ENCODE data around the gene CPLANE2.

The CPLANE2 gene

GRCh38 chr1:16245476-16246196 is 8.7 kb upstream of the CPLANE2 start:
- CTCF ChIA-PET: interaction anchor here (1.4 to 3.4 kb wide), 4 partner anchors 157 to 173 kb away, joined by 7 to 17 read pairs (median 10); partner anchors contain the start of gene FAM131C
- no peak for TF ChIP-seq CTCF (conservative IDR thresholded peaks at IDR 0.05; ENCODE audit: low read depth)
- POLR2A ChIA-PET (ENCODE audit: low non-redundant PET): interaction anchor here (0.6 kb wide), 1 partner anchor 115 kb away, joined by 5 read pairs; no protein-coding TSS in a partner anchor
- H3K27ac ChIP-seq: peak overlapping the region; percentile 29; the same call in 1 of the 2 replicates
- no peak for DNase-seq (ENCODE audit: low spot score)

GRCh38 chr1:16244650-16245285 is 7.8 kb upstream of the CPLANE2 start:
- ChIA-PET POLR2A (ENCODE audit: low non-redundant PET) (interaction anchor here (0.6 kb wide), 1 partner anchor 116 kb away, joined by 5 read pairs; no protein-coding TSS in a partner anchor), CTCF (interaction anchor here (0.5 to 3.4 kb wide), 12 partner anchors 9 to 172 kb away, joined by 3 to 17 read pairs (median 5); partner anchors contain the start of genes ARHGEF19 and FAM131C)
- H3K27ac ChIP-seq: peak overlapping the region; percentile 29
- TF ChIP-seq CTCF (conservative IDR thresholded peaks at IDR 0.05; ENCODE audit: low read depth): peak; percentile 56
- no peak for DNase-seq (ENCODE audit: low spot score)

- ChIA-PET POLR2A (ENCODE audit: low non-redundant PET) (no interaction called here), CTCF (interaction anchor here (0.5 to 3.4 kb wide), 19 partner anchors 10 to 197 kb away, joined by 3 to 17 read pairs (median 4); partner anchors contain the start of genes ARHGEF19 and FAM131C)
- peak overlapping the region; percentile 29 for H3K27ac ChIP-seq
- peak; percentile 84 for DNase-seq (ENCODE audit: low spot score)
- TF ChIP-seq CTCF (conservative IDR thresholded peaks at IDR 0.05; ENCODE audit: low read depth): peak; percentile 89
These were observed 7.1 kb upstream of the CPLANE2 start for GRCh38 chr1:16243936-16244649.

GRCh38 chr1:16243215-16243610 is 6.2 kb upstream of the CPLANE2 start:
- ChIA-PET POLR2A (ENCODE audit: low non-redundant PET) (no interaction called here), CTCF (interaction anchor here (0.5 to 3.4 kb wide), 11 partner anchors 11 to 171 kb away, joined by 3 to 17 read pairs (median 6); partner anchors contain the start of genes ARHGEF19 and FAM131C)
- DNase-seq (ENCODE audit: low spot score): no peak
- H3K27ac ChIP-seq: peak overlapping the region; percentile 6; the same call in 1 of the 2 replicates
- TF ChIP-seq CTCF (conservative IDR thresholded peaks at IDR 0.05; ENCODE audit: low read depth): no peak

- POLR2A ChIA-PET (ENCODE audit: low non-redundant PET): interaction anchor here (0.6 kb wide), 1 partner anchor 35 kb away, joined by 4 read pairs; no protein-coding TSS in a partner anchor
- DNase-seq (ENCODE audit: low spot score): no peak
- TF ChIP-seq CTCF (conservative IDR thresholded peaks at IDR 0.05; ENCODE audit: low read depth): no peak
- peak overlapping the region; percentile 6; the same call in 1 of the 2 replicates for H3K27ac ChIP-seq
- CTCF ChIA-PET: interaction anchor here (1.0 to 3.4 kb wide), 5 partner anchors 18 to 163 kb away, joined by 3 to 17 read pairs (median 5); no protein-coding TSS in a partner anchor
These were observed 5.7 kb upstream of the CPLANE2 start for GRCh38 chr1:16242556-16243214.
